G401 (cell line): Measurements from ENCODE around the gene RNASE8. TPM values are rescaled to one million over a fixed set of nuclear protein-coding genes. Genes with fewer than 3 reads are reported as not detected.

Source experiments
- DNase-seq: peaks from one replicate; pipeline ENCODE4 v3.0.0-alpha.2; 2015; ENCODE audit warnings: low spot score
- in situ Hi-C: cut with HindIII; loops from 2 replicates; pipeline ENCODE4 v1.10.0; 2016; ENCODE audit warnings: low sequenced_read_pairs, mixed read lengths
- total RNA-seq: library from RNA; depleted of rRNA; stranded (reverse); fragments of >200 nt; shearing (Covaris generic); gene quantifications from 2 replicates; pipeline ENCODE4 v1.2.3, GENCODE V29; 2014

Gene RNASE8
- total RNA-seq, 1 experiment from 2014 or later = not detected

DNA sequence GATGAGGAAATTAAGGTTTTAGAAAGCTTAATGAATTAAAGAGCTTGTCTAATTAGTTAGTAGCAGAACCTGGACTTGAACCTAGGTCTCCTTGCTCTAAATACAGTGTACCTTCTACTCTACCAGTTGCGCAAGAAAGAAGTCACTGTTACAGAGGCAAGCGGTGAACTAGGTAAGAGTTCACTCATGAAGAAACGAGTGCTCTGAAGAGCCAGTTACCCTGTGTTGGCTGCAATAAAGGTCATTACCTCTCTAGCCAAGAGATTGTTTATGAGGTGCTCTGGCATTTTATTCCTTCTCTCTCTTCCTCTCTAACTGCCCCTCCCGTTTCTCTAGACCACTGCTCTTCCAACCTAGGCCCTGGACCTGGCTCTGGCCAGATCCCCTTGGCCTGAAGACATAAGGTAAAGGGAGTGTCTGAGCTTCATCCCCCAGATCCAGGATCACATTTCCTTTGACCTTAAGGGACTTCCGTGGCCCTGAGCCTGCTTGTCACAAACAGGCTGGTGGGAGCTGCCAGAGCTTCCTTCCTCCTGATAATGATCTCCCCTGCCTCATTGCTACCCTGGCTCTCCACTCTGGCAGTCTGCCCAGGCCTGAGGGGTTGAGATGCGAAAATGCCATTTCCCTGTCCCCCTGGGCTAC, 13.5 kb upstream of the RNASE8 start:
- no peak for DNase-seq
- in situ Hi-C loops = no loop called here

- in situ Hi-C loops = no loop called here
- DNase-seq = no peak
Measured at GRCh38 chr14:21047378-21047781, 10.2 kb upstream of the RNASE8 start.

DNA sequence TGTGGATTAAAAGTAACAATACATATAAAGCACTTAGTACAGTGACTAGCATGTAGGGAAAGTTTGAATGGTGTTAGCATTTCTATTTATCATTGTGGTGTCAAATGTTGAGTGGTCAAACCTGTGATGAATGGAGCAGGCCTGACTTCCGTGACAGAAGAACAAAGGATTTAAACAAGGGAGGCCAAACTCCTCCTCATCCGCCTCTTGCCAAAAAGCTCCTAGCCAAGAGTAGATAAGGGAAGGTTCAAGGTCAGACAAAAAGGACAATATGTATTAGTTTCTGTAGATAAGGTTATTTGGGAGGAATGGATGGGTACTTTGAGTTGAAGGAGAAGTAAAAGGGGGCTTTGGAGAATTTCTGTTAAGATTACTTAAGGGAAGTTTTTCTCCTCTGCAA, 9.0 kb upstream of the RNASE8 start:
- in situ Hi-C loops = no loop called here
- DNase-seq = no peak

GRCh38 chr14:21049271-21049673, 8.3 kb upstream of the RNASE8 start:
- DNase-seq = no peak
- in situ Hi-C loops = no loop called here

- in situ Hi-C loops = no loop called here
- no peak for DNase-seq
Measured at GRCh38 chr14:21050597-21050996, 7.0 kb upstream of the RNASE8 start.

- no peak for DNase-seq
- in situ Hi-C loops = no loop called here
Measured at GRCh38 chr14:21053184-21054122, 4.2 kb upstream of the RNASE8 start.

DNA sequence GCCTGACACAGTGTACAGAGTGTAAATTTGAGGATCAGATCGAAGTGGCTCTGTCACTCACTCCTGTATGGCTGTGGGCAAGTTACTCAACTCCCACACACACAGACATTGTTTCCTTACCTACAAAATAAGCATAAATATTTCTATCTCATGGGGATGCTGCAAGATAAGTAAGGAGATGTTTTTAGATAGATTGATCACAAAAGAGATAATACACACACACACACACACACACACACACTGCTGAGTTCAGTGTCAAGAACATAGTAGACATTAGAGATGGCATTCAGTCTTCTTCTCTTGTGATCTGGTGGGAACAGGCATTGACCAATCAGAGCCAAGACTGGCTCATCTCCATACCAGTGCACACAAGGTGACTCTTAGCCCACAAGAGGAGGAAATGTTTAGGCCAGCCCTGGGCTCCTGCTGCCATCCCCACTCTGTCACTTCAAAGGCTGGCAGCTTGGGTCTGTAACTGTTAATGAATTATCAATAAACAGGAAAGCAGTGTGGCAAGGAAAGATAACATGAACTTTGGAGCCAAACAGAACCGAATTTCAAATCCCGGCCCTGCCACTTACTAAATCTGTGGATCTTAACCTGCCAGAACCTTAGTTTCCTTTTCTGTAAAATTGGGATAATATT, 3.4 kb upstream of the RNASE8 start:
- in situ Hi-C loops = no loop called here
- no peak for DNase-seq

DNA sequence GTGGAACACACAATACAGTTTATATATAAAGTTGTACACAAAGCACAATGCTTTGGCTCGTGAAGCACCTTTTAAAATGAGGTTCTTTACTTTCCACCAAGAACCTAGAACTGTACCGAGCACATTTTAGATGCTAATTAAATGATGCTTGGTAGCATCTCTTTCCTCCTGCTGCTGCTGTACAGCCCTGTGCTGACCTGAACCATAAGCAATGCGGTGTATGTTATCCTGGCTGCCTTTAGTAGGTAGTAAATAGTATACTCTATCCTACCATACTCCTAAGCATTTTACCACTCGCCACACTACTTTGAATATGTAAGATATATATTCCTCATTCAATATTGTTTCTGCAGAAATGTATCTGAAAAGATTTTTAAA, 2.9 kb upstream of the RNASE8 start:
- in situ Hi-C loops = no loop called here
- DNase-seq = no peak

- in situ Hi-C loops = no loop called here
- DNase-seq = no peak
Measured at GRCh38 chr14:21055432-21056117, 2.0 kb upstream of the RNASE8 start.

DNA sequence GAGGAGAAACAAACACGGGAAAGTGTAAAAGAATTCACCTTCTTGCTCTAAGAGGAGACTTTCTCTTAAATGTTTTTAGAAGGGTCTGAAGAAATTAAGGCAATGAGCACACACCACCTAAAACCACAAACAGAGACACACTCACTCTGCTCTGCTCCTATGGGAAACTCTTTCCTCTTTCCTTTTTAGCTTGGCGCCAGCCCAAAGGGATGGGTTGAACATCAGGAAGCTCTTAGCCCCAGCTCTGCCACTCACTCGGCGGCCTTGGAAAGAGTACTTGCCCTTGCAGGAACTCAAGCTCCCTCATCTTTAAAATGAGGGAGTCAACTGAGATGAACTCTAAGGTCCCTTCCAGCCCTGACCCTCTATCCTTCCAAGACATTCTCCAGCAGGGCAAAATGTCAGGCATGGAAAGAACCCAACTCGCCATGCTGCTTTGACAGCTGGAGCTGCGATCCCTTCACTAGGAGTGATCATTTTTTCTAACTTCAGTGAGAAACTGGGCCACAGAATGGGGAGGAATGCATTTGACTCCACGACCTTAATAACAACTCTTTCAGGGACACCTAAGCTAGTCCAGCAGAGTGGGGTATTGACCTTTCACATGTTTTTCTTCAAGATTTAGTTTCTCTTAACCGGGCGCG, 980 bp upstream of the RNASE8 start:
- in situ Hi-C loops = no loop called here
- DNase-seq = no peak

- in situ Hi-C loops = no loop called here
- DNase-seq = no peak
Measured at GRCh38 chr14:21058903-21059302, 1.3 kb downstream of the RNASE8 start.

- DNase-seq = no peak
- in situ Hi-C loops = no loop called here
Measured at GRCh38 chr14:21059842-21060613, 2.4 kb downstream of the RNASE8 start.

DNA sequence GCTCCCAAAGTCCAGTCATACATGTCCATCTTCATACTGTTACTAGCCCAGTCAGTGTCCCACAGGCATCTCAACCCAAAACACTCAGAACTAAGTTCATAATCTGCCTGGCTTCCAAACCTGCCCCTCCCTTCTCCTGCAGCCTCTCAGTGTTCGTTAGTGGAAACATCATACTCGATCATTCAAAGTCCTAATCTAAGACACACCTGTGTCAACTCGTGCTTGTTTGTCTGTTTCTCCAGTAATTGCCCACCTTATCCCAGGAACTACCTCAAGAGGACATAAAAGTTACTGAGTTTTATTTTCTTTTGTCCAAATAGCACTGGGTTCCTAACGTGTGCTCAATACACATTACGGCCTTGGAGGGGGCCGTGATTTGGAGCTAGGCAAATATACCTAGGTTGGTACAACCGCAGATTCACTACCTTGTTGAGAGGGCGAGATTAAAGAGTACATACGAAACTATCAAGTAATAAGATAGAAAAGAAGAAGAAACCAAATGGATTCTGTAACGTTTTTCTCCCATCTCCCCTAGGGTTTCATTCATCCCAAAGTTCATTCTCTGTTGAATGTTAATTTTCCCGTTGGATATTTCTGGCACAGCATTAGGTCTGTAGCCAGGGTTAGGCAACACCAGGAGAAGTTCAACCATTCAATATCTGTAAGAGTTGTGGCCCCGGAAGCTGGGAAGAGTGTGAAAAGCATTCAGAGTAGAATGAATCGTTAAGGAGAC, 3.2 kb downstream of the RNASE8 start:
- DNase-seq = no peak
- in situ Hi-C loops = no loop called here

DNA sequence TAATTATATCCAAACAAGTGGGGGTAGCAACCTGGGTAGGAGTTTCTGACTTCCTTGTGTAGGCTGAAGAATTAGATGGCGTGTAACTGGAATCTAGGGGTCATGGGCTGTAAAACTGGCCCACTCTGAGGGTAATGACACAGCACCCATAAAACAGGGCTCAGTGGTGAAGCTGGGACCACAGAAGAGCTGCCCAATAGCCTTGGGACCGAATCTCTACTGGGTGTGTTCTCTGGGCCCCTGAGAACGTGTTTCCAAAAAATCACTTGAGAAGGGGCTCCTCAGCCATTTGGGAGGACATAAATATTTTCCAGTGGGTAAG, 3.7 kb downstream of the RNASE8 start:
- DNase-seq = no peak
- in situ Hi-C loops = no loop called here

- no peak for DNase-seq
- in situ Hi-C loops = no loop called here
Measured at GRCh38 chr14:21063479-21063878, 5.9 kb downstream of the RNASE8 start.

DNA sequence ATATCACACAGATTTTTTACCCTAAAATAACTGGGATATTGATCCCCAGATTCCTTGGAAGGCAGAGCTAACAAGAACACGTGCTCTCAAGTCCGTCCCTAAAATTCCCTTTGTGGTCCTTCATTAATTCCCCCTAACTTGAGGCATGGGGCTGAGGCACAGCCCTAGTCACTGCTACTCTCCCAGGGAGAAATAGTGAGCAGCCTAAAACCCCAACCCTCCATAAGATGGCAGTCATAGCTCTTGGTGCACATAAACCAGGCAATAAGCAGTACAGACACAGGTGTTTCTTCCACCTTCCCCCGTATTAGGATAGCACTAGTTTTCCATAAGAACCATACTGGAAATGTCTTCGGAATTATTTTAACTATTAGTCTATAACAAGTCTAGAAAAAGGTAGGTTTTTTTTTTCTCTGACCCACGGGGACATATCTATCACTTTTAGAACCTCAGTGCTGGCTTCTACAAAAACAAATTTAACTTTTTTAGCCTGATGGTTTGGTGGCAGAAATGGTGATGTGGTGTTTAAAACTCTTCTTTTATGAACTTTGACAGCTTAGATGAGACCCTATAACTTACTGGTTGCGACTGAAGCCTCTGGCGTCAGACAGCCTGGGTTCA, 9.4 kb downstream of the RNASE8 start:
- peak; percentile 27 for DNase-seq
- in situ Hi-C loops = no loop called here

DNA sequence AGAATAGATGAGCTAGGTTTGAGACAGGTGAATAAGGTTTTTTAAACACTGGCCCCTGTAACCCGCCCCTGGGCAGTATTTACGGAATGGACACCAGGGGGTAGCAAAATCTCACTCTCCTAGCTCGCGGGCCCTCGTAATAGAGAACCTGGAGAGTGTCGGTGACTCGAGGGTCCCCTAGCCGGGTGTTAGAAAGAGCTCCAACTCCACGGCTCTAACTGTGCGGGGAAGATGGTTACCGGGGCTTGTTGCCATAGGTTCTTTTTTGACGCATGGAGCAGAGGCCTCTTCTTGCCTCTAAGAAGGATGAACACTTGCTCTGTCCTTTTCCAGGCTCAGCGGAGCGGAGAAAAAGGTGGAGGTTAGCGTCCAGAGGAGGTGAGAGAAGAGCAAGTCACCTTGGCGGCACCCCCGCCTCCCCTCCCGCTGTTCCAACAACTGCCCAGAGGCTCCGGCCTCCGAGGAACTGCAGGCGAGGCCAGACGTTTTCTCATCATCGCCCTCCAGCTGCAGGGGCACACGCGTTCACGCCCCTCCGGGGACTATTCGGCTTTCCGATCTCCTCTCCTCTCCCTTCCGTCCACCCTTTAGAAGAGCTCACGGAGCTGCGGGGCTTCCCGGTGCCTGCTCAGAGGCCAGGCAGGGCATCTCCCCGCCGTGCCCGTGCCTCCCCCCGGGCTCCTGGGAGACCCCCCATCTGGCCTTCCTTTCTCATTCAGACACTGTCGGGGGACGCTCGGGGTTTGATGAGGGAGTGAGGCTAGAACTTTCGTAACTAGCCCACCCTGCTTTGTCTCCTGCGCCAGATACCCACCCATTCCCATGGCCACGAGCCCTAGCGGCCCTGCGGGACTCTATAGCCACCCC, 11.1 kb downstream of the RNASE8 start:
- peak; percentile 83 for DNase-seq
- in situ Hi-C loops = no loop called here
